H9 (cell line): ENCODE results near the gene LEMD3. TPM values are rescaled to one million over a fixed set of nuclear protein-coding genes. Genes with fewer than 3 reads are reported as not detected.

Experiments used
- DNase-seq: peaks from one replicate; pipeline ENCODE4 v3.0.0-alpha.2; 2017
- H2AFZ ChIP-seq: one replicate; pipeline ENCODE4 v1.6.1; 2013; ENCODE audit warnings: mild to moderate bottlenecking, low read length, control low read depth, moderate library complexity
- H2AK5ac ChIP-seq: 2 replicates; pipeline ENCODE4 v1.6.1; 2013; ENCODE audit warnings: low read length, control low read depth, mixed read lengths; ENCODE audit not compliant: insufficient read length
- H2BK120ac ChIP-seq: one replicate; pipeline ENCODE4 v1.6.1; 2013; ENCODE audit warnings: low read depth, mild to moderate bottlenecking, low read length, control low read depth, inconsistent platforms; ENCODE audit not compliant: poor library complexity, severe bottlenecking
- H2BK12ac ChIP-seq: 2 replicates; pipeline ENCODE4 v1.6.1; 2013; ENCODE audit warnings: low read length, control low read depth, mixed read lengths, low read depth; ENCODE audit not compliant: insufficient read length
- H2BK15ac ChIP-seq: 2 replicates; pipeline ENCODE4 v1.6.1; 2013; ENCODE audit warnings: low read depth, low read length, control low read depth
- H2BK20ac ChIP-seq: one replicate; pipeline ENCODE4 v1.6.1; 2013; ENCODE audit warnings: low read depth, mild to moderate bottlenecking, low read length, control low read depth, inconsistent platforms; ENCODE audit not compliant: poor library complexity, severe bottlenecking
- H2BK5ac ChIP-seq: 2 replicates; pipeline ENCODE4 v1.6.1; 2013; ENCODE audit warnings: low read length, control low read depth, mixed read lengths; ENCODE audit not compliant: insufficient read length
- H3K14ac ChIP-seq: 2 replicates; pipeline ENCODE4 v1.6.1; 2013; ENCODE audit warnings: low read length, control low read depth; ENCODE audit not compliant: insufficient read depth
- H3K18ac ChIP-seq: 2 replicates; pipeline ENCODE4 v1.6.1; 2013; ENCODE audit warnings: low read depth, mild to moderate bottlenecking, mixed read lengths, low read length, control low read depth; ENCODE audit not compliant: insufficient read length
- H3K23ac ChIP-seq: 2 replicates; pipeline ENCODE4 v1.6.1; 2013; ENCODE audit warnings: low read length, control low read depth, mixed read lengths, low read depth; ENCODE audit not compliant: insufficient read length
- H3K23me2 ChIP-seq: 2 replicates; pipeline ENCODE4 v1.6.1; 2013; ENCODE audit warnings: low read depth, mild to moderate bottlenecking, mixed read lengths, low read length, control low read depth; ENCODE audit not compliant: insufficient read length, poor library complexity, severe bottlenecking
- H3K27ac ChIP-seq: 2 replicates; pipeline ENCODE4 v1.5.1; 2013; ENCODE audit warnings: low read length, control low read depth, mixed read lengths, low read depth; ENCODE audit not compliant: insufficient read length
- H3K27me3 ChIP-seq: 2 replicates; pipeline ENCODE4 v1.6.1; 2013; ENCODE audit warnings: low read length, control low read depth, inconsistent platforms; ENCODE audit not compliant: insufficient read depth
- H3K4ac ChIP-seq: 2 replicates; pipeline ENCODE4 v1.6.1; 2013; ENCODE audit warnings: low read depth, mild to moderate bottlenecking, control low read depth, inconsistent platforms, low read length, moderate library complexity
- H3K4me1 ChIP-seq: 2 replicates; pipeline ENCODE4 v1.6.1; 2013; ENCODE audit warnings: low read length, control low read depth, inconsistent platforms; ENCODE audit not compliant: insufficient read depth
- H3K4me2 ChIP-seq: 2 replicates; pipeline ENCODE4 v1.6.1; 2013; ENCODE audit warnings: low read length, control low read depth, mixed read lengths; ENCODE audit not compliant: insufficient read length, insufficient read depth
- H3K56ac ChIP-seq: 2 replicates; pipeline ENCODE4 v1.6.1; 2013; ENCODE audit warnings: low read depth, mild to moderate bottlenecking, mixed read lengths, low read length, control low read depth; ENCODE audit not compliant: insufficient read length
- H3K79me1 ChIP-seq: 2 replicates; pipeline ENCODE4 v1.6.1; 2013; ENCODE audit warnings: low read depth, mild to moderate bottlenecking, moderate library complexity, low read length, control low read depth, inconsistent platforms; ENCODE audit not compliant: insufficient read depth, poor library complexity, severe bottlenecking
- H3K79me2 ChIP-seq: 2 replicates; pipeline ENCODE4 v1.6.1; 2013; ENCODE audit warnings: low read length, control low read depth, inconsistent platforms; ENCODE audit not compliant: insufficient read depth
- H3K9ac ChIP-seq: 2 replicates; pipeline ENCODE4 v1.6.1; 2013; ENCODE audit warnings: low read length, control low read depth, mixed read lengths; ENCODE audit not compliant: insufficient read length; ENCODE audit errors: extremely low read depth
- H3K9me3 ChIP-seq: one replicate; pipeline ENCODE4 v1.6.1; 2013; ENCODE audit warnings: low read depth, low read length, inconsistent platforms; ENCODE audit not compliant: control insufficient read depth
- H3T11ph ChIP-seq: one replicate; pipeline ENCODE4 v1.6.1; 2013; ENCODE audit warnings: mild to moderate bottlenecking, low read length, control low read depth, inconsistent platforms
- H4K20me1 ChIP-seq: one replicate; pipeline ENCODE4 v1.6.1; 2013; ENCODE audit not compliant: control insufficient read depth, insufficient read length, insufficient read depth
- H4K5ac ChIP-seq: 2 replicates; pipeline ENCODE4 v1.6.1; 2013; ENCODE audit warnings: low read depth, mild to moderate bottlenecking, mixed read lengths, low read length, control low read depth; ENCODE audit not compliant: insufficient read length
- H4K8ac ChIP-seq: replicated peaks from 2 replicates; pipeline ENCODE4 v1.6.1; 2013; ENCODE audit warnings: low read length, control low read depth, mixed read lengths, low read depth; ENCODE audit not compliant: insufficient read length
- H4K91ac ChIP-seq: 2 replicates; pipeline ENCODE4 v1.6.1; 2013; ENCODE audit warnings: low read depth, mild to moderate bottlenecking, moderate library complexity, mixed read lengths, low read length, control low read depth; ENCODE audit not compliant: insufficient read length
- H3K27ac Mint-ChIP-seq, 3 experiments: 2 replicates in 2 of 3; 3 replicates in 1 of 3; pipeline ENCODE4 v1.8.0; 2020 to 2021; ENCODE audit warnings: mixed read lengths in 3 of 3, mild to moderate bottlenecking in 1 of 3, moderate library complexity in 1 of 3
- H3K27me3 Mint-ChIP-seq: 2 replicates; pipeline ENCODE4 v1.8.0; 2021; ENCODE audit warnings: low read depth, mild to moderate bottlenecking, moderate library complexity, mixed read lengths
- H3K36me3 Mint-ChIP-seq, 3 experiments: 2 replicates in 2 of 3; 3 replicates in 1 of 3; pipeline ENCODE4 v1.8.0; 2020 to 2021; ENCODE audit warnings: low read depth in 3 of 3, mixed read lengths in 3 of 3; ENCODE audit not compliant: insufficient read depth in 1 of 3
- H3K4me1 Mint-ChIP-seq, 2 experiments: 2 replicates each; pipeline ENCODE4 v1.8.0; 2020; ENCODE audit warnings: mixed read lengths in 2 of 2
- H3K4me3 Mint-ChIP-seq, 2 experiments: 2 replicates in 1 of 2; 3 replicates in 1 of 2; pipeline ENCODE4 v1.8.0; 2020 to 2021; ENCODE audit warnings: mild to moderate bottlenecking in 2 of 2, mixed read lengths in 2 of 2, moderate library complexity in 1 of 2
- H3K9me3 Mint-ChIP-seq, 2 experiments: 2 replicates in 1 of 2; 3 replicates in 1 of 2; pipeline ENCODE4 v1.8.0; 2020; ENCODE audit warnings: mild to moderate bottlenecking in 2 of 2, mixed read lengths in 2 of 2, moderate library complexity in 1 of 2
- WGBS: extraction: QIAGEN DNeasy Blood & Tissue Kit; methylation state at CpG from one replicate; pipeline ENCODE4 v1.1.7; 2013; ENCODE audit warnings: missing lambda C conversion rate, low lambda C conversion rate, mixed read lengths; ENCODE audit not compliant: insufficient read length; ENCODE audit errors: extremely low coverage; 5-methylcytosine and 5-hydroxymethylcytosine counted together
- total RNA-seq: library from RNA; stranded (reverse); gene quantifications from 2 replicates; pipeline ENCODE4 v1.2.1, GENCODE V29; 2021
- TF ChIP-seq, protein P1 (sequence below): fragments of 200-600 bp; sonication (generic); conservative IDR thresholded peaks from 3 replicates; pipeline ENCODE4 v1.8.0; 2021; ENCODE audit warnings: antibody characterized with exemption, mild to moderate bottlenecking

The LEMD3 gene
- total RNA-seq, 1 experiment from 2014 or later, result 38.1 TPM

DNA sequence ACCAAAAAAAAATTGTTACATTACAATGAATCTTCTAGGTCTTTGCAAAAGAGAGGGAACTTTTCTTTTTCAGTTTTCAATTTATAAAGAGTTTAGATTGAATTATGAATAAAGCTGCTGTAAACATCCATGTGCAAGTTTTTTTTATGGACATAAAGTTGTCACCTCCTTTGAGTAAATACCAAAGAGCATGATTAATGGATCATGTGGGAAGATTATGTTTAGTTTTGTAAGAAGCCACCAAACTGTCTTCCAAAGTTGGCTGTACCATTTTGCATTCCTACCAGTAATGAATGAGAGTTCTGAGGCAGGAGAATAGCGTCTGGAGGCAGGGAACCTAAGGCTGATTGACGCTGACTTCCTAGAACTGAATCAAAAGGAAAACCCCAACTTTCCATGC is 30.2 kb downstream of the LEMD3 start:
- peaks cover 12% of the 10 kb centered on the region; the same call in 1 of the 2 replicates for H3K79me2 ChIP-seq
- no peak for DNase-seq
- no peak overlapping the region for H4K91ac ChIP-seq
- H3K4me2 ChIP-seq, result no peak overlapping the region
- no peaks in the 10 kb centered on the region for H3K27me3 ChIP-seq
- no peak overlapping the region for H2BK120ac ChIP-seq
- no peaks in the 10 kb centered on the region for H3K23me2 ChIP-seq
- H3K4me3 Mint-ChIP-seq, result no peak overlapping the region
- no peak overlapping the region for H3K9ac ChIP-seq
- H4K5ac ChIP-seq, result no peak overlapping the region
- H2AFZ ChIP-seq, result no peak overlapping the region
- no peak overlapping the region for H3K27ac Mint-ChIP-seq
- H3K9me3 ChIP-seq, result no peaks in the 10 kb centered on the region
- H2BK20ac ChIP-seq, result no peak overlapping the region
- H3K56ac ChIP-seq, result no peak overlapping the region
- H3K4me1 Mint-ChIP-seq, result peaks cover 30 to 31% of the 10 kb centered on the region in 2 experiments
- no peak overlapping the region for H3K23ac ChIP-seq
- no peak overlapping the region for H3K14ac ChIP-seq
- H3K27ac ChIP-seq, result no peak overlapping the region
- H4K8ac ChIP-seq, result no peak overlapping the region
- no peak overlapping the region for H3T11ph ChIP-seq
- peaks cover 10 to 12% (median 10%) of the 10 kb centered on the region in 3 experiments; a peak in 5 of 7 replicates for H3K36me3 Mint-ChIP-seq
- no peak overlapping the region for H2BK5ac ChIP-seq
- H2BK12ac ChIP-seq, result no peak overlapping the region
- no peak overlapping the region for H3K18ac ChIP-seq
- peaks cover 4% of the 10 kb centered on the region for H3K79me1 ChIP-seq
- no peak overlapping the region for H2AK5ac ChIP-seq
- no peak overlapping the region for H2BK15ac ChIP-seq
- no peak overlapping the region for H3K4ac ChIP-seq
- TF ChIP-seq, protein P1, sequence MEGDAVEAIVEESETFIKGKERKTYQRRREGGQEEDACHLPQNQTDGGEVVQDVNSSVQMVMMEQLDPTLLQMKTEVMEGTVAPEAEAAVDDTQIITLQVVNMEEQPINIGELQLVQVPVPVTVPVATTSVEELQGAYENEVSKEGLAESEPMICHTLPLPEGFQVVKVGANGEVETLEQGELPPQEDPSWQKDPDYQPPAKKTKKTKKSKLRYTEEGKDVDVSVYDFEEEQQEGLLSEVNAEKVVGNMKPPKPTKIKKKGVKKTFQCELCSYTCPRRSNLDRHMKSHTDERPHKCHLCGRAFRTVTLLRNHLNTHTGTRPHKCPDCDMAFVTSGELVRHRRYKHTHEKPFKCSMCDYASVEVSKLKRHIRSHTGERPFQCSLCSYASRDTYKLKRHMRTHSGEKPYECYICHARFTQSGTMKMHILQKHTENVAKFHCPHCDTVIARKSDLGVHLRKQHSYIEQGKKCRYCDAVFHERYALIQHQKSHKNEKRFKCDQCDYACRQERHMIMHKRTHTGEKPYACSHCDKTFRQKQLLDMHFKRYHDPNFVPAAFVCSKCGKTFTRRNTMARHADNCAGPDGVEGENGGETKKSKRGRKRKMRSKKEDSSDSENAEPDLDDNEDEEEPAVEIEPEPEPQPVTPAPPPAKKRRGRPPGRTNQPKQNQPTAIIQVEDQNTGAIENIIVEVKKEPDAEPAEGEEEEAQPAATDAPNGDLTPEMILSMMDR, result no peak
- no CpG with 5 or more reads among the region's 2 CpGs for WGBS
- H3K27me3 Mint-ChIP-seq, result no peaks in the 10 kb centered on the region
- peaks cover 3% of the 10 kb centered on the region; the same call in 1 of the 2 replicates for H3K4me1 ChIP-seq
- H3K9me3 Mint-ChIP-seq, result peaks cover 3 to 4% of the 10 kb centered on the region in 2 experiments; a peak in 3 of 5 replicates
- H4K20me1 ChIP-seq, result no peaks in the 10 kb centered on the region
